Right renal cortex interstitium (tissue), 3 donors: ENCODE measurements around the gene POLR1H. TPM values are rescaled to one million over a fixed set of nuclear protein-coding genes. Genes with fewer than 3 reads are reported as not detected.

Experiments
- DNase-seq, 3 donors: peaks; one replicate each; pipeline ENCODE4 v3.0.0-alpha.2; 2013; ENCODE audit warnings: low read depth in 3 of 3, low spot score in 2 of 3
- polyA plus RNA-seq, 3 donors: library from polyadenylated mRNA; unstranded; fragments of 120-200 nt; gene quantifications; one replicate each; pipeline ENCODE4 v1.2.1, GENCODE V29; 2013; ENCODE audit not compliant: insufficient read length in 3 of 3

The POLR1H gene
- polyA plus RNA-seq, 3 donors = 38.7 to 46.4 (median 43.4) TPM

DNA sequence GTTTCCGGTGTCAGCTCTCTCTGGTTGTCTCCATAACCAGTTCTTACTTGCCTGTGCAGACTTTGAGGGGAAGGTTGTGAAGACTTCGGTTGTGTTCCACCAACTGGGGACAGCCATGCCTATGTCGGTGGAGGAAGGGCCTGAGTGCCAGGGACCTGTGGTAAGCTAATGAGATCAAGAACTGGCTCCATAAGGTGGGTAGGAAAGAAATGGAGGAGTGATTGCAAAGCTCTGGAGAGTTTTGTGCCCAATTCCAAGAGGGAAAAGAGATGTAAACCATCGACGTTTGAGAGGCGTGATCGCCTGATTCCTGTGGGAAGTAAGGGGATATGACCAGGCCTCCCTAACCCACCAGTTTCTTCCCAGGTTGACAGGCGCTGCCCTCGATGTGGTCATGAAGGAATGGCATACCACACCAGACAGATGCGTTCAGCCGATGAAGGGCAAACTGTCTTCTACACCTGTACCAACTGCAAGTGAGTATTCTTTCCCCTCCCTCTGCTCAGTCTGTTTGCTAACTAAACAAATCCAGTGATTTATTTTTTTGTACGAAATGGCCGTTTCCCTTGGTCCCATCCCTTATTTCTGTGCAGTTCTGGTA, 893 bp downstream of the POLR1H start:
- DNase-seq = no peak

DNA sequence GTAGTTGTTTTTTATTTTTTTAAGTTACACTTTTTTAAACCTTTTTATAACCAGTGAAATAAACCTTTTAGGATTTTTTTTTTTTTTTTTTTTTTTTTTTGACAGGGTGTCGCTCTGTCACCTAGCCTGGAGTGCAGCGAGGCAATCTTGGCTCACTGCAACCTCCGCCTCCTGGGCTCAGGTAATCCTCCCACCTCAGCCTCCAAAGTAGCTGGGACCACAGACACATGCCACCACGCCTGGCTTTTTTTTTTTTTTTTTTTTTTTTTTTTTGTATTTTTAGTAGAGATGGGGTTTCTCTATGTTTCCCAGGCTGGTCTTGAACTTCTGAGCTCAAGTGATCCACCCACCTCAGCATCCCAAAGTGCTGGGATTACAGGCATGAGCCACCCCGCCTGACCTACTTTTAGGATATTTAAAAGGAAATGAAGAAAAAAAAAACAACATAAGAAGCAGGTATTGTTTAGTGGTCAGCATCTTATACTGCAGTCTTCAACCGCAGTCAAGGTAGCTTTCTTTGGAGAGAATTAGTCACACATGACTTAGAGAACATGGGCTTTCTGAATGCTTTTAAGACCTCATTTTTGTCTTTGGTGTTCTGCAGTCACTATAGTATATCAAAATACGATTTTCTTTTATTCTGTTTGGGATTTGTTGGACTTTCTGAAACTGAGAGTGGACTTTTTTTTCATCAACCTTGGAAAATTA, 1.6 kb downstream of the POLR1H start:
- no peak for DNase-seq

DNA sequence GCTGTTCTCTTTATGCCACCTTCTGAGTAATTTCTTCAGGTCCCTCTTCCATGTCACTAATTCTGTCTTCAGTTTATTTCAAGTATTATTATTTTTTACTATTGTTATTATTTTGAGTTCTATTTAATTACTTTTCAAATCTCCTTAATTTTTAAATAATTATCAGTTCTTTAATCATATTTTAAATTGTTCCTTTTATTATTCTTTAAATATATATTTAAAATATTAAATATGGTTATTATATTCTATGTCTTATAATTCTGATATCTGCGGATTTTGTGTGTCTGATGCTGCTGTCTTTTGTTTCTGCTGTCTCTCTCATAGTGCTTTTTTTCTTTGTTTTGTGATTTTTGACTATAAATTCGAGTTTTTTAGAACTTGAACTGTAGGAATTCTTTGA, 2.2 kb downstream of the POLR1H start:
- no peak for DNase-seq

DNA sequence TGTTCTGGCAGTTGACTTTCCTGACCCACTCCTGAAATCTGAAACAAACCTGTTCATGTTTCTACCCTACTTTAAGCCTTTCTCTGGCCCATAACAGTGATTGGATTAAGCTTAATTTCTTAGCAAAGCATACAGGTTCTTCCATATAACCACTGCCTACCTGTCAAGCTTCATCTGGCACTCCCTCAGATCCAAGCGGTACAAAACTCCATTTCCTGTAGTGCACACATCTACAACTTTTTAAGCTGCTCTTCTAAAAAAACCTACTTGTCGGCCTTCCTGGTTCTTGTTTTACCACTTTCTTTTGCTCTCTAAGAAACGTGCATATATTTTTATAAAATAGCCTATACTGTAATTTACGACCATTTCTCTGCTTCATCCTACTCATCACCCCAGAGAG, 5.0 kb downstream of the POLR1H start:
- DNase-seq = no peak

DNA sequence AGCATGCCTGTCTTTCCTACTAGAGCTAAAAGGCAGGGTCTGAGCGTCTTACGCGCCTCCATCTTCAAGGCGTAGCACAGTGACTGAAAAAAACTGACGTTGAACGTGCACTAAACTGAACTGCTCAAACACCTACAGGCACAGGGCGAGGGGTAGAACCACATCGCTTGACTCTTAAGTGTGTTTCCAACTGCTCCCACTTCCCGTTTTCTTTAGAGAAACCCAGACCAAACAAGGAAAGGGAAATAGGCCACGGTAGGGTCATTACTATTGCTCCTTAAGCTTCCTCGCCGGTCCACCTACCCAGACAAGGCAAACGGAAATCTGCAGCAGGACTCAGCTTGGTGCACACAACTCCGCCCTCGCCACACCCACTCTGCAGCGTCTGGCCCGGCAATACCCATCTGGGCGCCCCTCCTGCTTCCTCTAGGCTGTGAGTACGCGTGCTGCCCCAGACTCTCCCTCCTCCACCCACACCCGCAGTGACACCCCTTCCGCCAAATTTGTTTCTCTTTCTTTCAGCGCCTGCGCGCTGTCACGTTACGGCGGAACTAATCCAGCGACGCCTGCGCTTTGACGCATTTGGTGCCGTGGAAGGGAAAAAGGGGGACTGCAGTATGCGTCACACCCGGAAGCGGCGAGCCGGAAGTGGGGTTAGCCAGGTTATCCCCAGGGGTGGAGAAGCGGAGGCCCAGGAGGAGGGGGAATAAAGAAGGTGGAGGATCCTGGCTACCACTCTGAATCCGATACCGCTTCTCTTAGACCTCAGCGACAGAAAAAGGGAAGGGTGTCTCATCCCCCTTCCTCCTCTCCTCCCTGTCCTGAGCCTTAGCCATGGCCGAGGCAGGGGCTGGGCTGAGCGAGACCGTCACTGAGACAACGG, 5.8 kb downstream of the POLR1H start, which contains the start of gene PPP1R11:
TSS of gene PPP1R11 (plus strand) at position 622 of the 883 bp plus-strand sequence. CDS start at position 835, 213 bp downstream.
- peak; percentile 97 to 98 (median 98) for DNase-seq

DNA sequence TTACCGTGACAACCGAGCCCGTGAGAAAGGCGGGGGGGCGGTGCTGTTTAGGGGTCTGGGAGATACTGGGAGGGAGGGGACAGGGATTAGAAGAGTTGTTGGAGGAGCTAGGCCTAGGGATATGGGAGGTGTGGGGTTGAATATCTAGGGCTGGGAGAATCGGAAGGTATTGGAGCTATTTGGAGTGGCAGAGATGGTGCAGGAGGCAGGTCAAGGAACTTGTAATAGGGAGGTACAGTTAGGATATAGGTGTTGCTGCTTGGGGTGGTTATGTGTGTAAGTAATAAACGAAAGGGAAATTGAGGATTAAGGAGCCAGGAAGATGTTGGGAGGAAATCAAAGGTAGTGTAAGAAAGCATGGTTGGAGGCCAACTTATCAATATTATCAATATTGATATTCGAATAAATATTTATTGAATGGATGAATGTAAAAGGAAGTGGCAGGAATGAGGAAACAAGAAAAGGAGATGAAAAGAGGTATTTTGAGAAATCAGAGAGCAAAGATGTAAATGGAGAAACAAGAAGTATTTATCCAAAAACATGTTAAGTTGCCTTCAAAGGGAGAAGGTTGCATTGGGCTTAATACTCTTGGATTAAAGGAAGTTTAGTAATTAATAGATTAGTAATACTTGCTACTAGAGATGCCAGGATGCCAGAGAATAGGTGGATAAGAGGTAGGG, 6.5 kb downstream of the POLR1H start:
- no peak for DNase-seq

DNA sequence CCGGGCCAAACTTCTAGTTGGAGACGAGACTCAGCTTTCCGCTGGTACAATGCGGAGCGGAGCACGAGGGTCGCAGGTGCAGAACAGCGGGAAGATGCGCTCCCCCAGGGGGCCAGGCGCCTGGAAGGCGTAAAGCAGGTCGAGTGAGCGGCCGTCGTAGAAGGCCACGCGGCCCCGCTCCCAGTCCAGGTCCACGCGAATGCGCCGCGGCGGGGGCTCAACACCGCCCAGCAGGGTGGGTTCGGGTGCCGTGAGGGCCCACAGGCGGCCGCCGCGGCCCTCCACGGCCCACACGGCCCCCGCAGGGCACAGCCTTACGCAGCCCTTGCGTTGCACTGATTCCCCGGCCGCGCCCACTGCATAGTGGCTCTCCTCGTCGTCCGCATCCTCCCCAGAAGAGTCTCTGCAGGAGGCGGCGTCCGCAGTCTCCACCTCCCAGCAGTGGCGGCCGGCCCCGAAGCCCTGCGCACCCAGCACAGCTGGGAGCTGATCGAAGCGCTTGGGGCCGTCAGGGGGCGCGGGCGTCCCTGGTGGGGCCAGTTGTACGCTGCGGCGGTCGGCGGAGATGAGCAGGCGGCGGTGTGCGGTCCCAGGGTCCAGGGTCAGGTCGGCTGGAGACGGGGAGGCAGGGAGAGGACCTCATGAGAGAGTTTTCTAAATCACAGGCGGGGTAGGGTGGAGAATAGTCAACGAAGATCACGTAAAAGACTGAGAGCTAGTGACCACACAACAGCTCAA, 10.2 kb downstream of the POLR1H start:
- no peak for DNase-seq

DNA sequence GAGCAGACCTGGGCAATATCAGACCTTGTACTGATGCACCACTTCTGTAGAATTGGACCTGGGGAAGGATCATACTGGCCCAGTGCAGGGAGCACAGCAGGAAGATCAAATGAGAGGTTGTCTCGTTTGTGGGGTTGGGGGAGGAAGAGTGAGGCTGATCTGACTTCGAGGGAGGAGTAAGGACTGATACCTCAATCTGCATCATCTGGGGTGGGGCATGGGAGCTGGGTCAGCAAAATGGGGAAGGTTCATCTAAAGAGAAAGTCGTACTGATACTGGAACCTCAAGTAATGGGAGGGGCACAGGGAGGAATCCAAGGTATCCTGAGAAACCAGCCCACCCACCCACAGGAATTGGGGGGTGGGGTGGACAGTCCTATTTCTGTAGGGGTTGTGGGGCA, 10.8 kb downstream of the POLR1H start:
- DNase-seq = no peak

DNA sequence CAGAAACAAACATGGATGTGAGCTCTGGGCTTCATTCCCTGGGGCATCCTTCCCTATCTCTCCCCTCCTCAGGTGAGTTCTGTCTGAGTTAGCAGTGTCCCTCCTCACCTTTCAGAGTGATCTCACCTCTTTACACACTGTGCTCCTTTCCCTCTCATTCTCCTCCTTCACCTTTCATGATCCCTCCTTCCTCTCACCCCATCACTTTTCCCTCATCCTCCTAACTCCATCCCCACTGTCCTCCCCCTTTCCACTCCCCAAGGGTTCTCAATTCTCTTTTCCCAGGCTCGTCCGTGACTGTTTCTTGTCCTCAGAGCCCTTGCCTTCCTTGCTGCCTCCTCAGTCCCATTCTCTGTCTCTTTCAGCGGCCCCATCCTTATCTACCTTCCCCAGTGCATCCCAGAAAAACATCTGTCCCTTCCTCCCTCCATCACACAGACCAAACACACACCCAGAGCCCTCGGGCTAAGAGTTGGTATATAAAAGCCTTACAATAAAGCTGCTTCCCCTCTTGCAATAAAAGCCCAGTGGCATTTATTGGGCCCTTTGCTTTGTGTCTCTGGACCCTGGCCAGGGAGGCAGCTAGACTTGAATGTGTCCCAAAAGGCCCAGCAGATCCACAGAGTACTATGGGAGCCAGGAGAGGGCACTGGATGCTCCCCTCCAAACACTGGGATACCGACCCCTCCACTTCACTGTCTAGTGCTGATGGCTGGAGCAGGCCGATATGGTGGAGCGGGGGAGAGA, 12.6 kb downstream of the POLR1H start:
- DNase-seq = no peak

DNA sequence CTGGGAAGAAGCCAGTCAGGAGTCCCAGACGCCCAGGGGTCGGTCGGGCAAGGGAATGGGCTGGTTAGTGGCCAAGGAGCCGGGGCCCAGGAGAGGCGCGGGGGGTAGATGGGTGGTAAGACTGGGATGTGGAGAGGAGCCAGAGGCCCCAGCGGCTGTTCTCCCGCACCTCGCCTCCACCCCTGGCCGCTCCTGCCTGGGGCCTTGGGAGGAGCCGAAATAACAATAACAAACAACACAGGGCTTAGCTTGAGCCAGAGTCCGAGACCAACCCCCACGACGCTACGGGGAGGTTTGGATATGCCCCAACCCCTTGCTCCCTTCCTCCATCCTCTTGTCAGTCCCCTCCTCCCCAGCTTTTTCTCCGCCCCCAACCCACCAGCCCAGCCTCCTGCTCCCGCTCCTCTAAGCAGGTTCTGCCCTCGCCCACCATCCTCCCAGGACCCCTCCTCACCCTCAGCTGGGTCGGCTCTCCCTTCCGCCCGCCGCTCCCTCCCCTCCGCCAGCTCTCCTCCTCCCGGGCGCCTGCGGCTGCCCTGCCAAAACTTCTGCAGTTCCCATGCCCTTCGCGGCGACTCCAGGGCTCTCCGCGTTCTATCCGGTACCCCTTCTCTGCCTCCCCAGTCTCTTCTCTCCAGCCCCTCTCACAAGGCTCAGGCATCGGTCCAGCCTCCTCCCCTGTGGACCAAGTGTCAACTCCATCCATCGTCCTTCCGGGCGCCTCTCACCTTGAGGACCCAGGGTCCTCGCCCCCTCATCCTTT, 13.4 kb downstream of the POLR1H start:
- DNase-seq = no peak

DNA sequence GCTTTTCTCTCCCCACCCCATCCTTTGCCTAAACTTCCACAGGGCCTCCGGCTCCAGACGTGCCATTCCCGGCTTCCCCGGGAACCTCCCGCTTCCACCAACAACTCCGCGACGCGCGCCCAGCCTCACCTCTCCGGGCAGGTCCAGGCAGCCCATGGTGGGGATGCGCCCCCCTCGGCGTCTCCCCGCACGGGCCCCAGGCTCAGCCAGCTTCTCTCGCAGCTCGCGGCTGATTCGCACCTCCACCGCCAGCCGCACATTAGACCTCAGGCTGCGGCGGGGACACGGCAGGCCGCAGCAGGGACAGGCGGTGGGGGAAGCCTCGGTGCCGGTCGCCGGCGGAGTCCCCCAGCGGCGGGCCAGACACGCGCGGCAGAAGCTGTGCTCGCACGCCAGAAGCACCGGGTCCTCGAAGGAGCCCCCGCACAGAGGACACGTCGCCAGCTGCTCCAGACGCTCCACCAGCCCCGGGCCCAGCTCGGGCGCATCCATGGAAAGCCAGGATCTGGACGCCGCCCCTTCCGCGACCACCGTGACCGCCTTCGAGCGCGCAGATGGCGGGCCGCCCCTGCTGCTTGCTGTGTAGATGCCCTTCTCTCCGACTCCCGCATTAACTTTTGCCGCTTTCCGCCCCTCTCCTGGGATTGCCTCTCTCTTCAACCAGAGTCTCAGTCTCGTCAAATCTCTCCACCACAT, 14.2 kb downstream of the POLR1H start, which contains the start of gene RNF39:
TSS of gene RNF39 (minus strand) at position 676 of the 696 bp plus-strand sequence. CDS start at position 492, 184 bp downstream.
- no peak for DNase-seq

DNA sequence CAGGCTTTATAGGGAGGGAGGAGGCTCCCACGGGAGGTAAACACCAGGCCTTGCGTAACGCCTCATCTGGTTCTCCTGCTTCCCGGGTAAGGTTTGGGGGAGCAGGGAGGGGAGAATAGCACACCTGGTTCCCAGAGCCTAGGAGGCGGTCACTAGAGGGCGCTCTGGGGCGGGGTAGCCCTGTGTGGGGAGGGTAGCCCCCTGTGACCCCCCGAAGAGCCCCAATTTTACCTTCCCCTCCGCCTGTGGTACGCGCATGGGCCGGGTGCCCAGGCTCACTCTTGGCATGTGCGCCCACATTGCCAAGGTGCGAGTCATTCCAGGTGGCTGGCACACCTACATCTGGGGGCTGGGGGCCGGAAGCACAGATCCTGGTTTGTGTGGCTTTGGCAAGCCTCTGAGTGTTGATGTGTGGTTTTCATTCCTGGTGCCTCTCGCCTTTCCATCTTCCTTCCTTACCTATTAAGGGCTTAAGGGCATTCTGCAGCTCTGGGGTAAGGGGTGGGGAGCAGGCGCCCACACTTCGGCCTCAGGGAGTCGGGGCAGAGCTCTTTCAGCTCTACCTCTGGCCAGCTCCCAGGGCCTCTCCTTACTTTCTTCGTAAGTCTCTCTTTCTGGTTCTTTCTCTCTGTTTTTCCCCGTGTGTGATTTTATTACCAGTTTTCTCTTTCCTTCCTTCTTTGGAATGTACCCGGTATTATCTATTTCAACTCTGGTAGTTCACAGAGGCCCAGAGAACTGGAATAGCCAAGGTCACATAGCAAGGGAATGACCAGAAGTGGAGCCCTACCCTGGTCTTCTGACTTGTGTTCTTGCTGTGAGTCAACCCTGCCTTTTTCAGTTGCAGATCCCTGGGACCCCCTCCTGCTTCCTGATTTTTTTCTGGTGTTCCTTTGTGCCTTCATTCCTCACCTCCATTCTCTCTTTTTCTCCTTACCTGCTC, 15.0 kb downstream of the POLR1H start:
- DNase-seq = no peak

DNA sequence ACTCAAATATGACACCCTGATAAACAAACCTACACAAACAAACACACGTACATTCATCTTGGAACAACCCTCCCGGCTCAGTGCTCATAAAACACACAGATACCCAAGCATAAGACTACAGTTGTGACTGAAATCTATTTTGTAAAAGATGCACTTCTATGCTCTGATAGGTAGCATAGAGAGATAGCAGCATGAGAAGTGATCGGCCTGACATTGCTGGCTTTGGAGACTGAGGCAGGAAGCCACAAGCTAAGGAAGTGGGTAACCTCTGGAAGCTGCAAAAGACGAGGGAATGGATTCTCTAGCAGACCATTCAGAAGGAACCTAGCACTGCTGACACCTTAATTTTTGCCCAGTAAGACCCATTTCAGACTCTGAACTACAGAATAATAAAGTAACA, 16.2 kb downstream of the POLR1H start:
- no peak for DNase-seq

DNA sequence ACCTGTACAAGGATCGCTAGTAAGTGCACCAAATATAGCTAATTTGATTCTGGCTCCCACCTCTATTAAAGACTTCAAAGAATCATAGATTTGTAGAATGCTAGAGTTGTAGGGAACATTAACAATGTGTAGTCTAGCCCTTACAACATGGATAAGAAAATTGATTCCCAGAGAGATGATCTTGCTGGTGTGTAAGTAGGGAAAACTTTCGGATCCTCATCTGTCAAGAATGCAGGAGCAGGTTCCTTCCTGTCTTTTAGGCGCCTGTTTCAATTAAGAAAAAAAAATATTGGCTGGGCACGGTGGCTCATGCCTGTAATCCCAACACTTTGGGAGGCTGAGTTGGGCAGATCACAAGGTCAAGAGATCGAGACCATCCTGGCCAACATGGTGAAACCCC, 26.8 kb downstream of the POLR1H start:
- DNase-seq = no peak

DNA sequence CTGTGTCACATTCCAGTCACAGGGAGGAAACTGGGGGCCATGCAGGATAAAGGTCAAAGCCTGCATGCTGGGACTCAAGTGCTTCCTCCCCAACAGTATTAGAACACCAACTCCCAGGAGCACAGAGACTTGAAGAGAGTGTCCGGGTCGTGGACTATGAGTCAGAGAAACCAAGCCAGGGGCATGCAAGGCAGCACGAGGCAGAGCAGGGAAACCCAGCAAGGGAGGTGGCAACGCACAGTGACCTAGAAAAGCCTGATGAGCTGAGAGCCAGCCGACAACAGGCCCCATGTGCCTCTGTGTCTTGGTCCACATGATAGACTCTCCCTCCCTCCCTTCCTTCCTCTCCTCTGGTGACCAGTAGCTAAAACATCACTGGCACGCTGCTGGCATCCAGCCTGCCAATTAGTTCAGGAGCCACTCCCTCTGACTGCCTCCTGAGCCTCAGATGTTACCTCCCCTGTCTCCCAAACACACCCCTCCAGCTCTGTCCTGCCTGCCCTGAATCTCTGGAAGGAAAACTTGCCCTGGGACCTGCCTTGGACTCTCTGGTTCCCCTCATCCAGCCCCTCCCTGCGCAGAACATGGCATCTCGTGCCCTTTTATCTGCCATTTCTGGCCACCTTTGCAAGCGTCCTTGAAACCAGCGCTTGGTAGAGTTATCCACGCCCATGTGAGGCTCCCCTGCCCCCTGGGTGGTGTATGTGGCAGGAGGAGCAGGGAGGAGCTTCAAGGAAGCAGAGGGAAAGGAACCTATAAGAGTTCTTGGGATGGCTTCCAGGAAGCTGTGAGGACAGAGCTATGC, 30.7 kb downstream of the POLR1H start:
- DNase-seq = no peak
